Stimulated activated CD8-positive, alpha-beta memory T cell treated with anti-CD3 and anti-CD28 coated beads, Interleukin-15, amount 100 ng/mL, for 48 hours (primary cell): ENCODE results near the gene MGST3.
"Not testable (repeated sequence)": the region's sequence is repeated elsewhere in the genome, so short reads cannot be mapped to it uniquely, and the experiment has no call there.

Experiments
- DNase-seq, 2 donors: peaks; one replicate each; pipeline ENCODE4 v3.0.0-alpha.2; 2020; ENCODE audit warnings: low read depth in 2 of 2

MGST3 gene

GRCh38 chr1:165629151-165629550, 1.9 kb upstream of the MGST3 start:
- DNase-seq, result no peak

DNA sequence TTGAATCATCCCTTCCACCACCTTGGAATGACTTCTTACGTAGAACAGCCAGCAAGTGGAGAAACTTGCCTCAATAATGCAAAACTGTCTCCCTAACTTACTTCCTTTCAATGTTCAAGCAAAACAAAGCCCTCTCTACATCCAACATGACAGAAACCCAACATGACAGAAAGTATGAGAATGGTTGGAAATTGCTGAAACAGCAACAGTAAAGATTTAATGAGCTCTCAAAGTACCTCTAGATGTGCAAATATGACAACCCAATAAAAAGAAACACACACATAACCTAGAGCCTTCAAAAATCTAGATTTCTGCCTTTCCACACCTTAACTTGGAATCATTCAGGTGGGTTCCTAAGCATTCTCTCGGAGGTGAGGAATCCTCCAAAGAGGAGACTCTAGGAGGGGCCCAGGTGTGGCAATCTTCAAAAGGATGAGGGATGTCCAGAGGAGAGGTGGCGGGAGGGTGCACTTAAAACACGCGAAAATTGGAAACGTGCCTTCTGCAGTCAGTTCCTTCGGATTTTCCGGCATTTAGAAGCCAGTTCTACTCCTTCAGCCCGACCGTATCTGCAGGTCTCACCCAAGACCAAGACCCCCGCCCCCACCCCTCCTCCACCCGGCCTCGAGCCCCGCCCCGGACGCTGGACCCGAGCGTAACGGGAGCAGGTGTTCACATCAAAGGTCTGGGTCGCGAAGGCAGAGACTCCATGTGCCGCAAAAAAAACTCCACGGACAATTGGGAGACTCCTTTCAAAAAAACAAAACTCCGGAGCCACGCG, 996 bp upstream of the MGST3 start:
- DNase-seq, result no peak

- DNase-seq, result peak; percentile 41 to 44
Measured at GRCh38 chr1:165631342-165632151, 513 bp downstream of the MGST3 start.

GRCh38 chr1:165632152-165632469, 1.1 kb downstream of the MGST3 start:
- DNase-seq, result no peak

- DNase-seq, result no peak
Measured at GRCh38 chr1:165632491-165632890, 1.5 kb downstream of the MGST3 start.

DNA sequence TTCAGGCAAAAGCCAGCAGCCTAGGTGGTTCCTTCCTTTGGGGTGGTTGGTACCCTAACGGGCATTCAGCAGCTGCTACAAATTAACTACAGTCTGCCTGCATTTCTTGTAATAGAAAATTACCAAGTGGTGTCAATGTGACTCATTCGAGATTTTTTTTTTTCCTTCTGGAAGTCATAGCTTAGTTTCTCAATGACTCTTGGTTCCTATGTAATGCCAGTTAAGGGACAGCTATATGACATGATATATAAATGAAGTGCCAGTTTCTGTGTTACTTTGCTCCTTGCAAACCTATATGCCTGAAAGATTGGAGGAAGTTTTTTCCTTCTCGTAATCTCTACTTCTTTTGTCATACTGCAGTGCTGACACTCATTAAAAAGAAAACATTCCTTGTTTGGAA, 2.6 kb downstream of the MGST3 start:
- DNase-seq, result no peak

DNA sequence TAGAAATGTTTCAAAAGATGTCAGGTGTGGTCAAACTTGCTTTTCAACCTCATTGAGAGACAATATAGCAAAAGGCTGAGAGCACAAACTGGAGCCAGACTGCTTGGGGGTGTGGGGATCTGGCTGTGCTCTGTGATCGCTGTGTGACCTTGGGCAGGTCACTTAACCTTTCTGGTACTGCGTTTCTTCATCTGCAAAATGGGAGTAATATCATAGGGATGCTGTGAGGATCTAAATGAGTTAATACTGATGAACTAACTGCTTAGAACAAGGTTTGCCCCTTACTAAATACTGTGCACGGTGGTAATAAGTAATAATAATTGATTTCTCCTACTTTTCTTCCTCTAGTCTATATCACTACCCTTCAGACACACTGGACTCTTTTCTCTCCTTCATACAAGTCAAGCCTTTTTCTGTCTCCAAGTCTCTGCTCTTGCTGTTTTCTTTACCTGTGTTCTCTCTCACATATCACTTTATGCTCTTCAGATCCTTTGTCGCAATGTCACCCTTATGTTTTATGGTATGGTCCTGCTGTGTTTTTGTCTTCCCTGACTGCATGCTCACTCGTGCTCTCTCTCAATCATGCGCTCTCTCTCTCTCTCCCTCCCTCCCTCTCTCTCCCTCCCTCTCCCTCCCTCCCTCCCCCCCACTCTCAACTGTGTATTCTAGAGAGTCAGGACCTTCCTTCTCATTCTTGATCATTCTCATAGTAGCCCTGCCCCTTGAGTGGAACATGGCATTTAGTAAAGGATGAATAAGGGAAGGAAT, 3.3 kb downstream of the MGST3 start:
- no peak for DNase-seq

DNA sequence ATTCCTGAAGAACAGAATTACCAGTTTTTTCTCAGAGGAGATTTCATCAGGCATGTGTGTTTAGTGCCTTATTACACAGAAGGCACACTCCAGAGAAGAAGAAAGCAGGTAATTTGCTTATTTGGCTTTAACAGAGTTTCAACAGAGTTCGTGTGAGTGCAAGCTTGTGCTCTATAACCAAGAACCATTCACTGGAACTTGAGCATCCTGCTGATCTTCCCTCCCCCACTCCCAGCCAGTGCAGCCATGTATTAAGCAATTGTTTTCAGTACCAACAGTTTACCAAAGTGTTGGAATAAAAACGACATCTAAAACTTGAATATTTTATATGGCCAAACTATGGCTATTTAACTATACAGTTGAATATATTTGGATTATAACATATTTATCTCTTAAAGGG, 4.3 kb downstream of the MGST3 start:
- DNase-seq, result no peak

DNA sequence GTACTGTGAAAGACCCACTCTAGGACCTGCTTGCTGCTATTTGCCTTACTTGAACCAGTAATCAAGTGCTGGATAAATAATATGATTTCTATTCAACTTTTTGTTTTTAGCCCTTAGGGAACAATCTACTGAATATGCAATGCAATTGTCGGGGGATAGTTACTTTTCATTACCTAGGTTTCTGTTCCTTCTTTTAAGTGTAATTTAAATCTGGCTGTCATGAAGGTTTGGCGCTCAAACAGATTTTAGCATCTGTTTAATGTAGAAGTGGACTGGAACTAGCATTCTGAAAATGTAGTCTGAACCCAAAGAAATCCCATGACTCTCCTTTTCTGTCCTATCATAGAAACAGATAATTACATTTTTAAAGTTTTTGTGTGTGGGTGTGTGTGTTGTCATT, 4.8 kb downstream of the MGST3 start:
- no peak for DNase-seq

GRCh38 chr1:165637427-165637826, 6.4 kb downstream of the MGST3 start:
- no peak for DNase-seq

DNA sequence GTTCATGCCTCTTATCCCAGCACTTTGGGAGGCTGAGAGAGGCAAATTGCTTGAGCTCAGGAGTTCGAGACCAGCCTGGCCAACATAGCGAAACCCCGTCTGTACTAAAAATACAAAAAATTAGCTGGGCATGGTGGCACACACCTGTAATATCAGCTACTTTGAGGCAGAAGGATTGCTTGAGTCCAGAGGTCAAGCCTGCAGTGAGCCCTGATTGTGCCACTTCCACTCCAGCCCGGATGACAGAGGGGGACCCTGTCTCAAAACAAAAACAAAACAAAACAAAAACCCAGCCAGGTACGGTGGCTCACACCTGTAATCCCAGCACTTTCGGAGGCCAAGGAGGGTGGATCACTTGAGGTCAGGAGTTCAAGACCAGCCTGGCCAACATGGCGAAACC, 7.2 kb downstream of the MGST3 start:
- not testable (repeated sequence) for DNase-seq

DNA sequence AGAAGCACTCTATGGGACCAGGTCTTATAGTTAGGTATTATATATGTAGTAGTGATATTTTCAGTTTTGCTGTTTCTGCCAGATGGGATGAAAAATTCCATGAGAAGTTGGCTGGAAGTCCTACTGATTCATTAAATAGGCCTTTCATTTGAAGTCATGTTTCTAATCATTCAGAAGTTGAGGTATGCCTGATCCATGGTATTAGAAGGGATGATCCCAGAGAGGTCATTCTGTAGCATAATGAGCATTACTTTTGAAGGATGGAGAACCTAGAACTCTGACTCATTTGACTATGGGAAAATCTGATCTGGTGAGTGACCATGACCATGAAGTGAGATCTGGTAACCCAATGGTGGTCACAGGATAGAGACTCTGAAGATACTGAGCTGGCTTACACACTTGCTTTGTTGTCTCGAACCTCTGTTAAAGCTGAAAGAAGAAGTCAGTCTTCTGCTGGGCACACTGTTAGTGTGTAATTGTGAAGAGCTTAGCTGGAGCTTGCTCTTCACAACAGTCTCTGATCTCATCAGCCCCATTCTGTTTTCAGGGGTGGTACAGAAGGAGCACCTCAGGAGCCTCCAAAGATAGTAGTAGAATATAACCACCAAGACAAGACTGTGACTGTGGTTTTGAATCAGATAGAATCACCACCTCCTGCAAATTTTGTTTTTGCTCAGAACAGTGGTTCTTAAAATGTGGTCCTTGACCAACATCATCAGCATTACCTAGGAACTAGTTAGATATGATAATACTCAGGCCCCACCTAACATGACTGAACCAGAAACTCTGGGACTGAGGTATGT, 9.0 kb downstream of the MGST3 start:
- no peak for DNase-seq

DNA sequence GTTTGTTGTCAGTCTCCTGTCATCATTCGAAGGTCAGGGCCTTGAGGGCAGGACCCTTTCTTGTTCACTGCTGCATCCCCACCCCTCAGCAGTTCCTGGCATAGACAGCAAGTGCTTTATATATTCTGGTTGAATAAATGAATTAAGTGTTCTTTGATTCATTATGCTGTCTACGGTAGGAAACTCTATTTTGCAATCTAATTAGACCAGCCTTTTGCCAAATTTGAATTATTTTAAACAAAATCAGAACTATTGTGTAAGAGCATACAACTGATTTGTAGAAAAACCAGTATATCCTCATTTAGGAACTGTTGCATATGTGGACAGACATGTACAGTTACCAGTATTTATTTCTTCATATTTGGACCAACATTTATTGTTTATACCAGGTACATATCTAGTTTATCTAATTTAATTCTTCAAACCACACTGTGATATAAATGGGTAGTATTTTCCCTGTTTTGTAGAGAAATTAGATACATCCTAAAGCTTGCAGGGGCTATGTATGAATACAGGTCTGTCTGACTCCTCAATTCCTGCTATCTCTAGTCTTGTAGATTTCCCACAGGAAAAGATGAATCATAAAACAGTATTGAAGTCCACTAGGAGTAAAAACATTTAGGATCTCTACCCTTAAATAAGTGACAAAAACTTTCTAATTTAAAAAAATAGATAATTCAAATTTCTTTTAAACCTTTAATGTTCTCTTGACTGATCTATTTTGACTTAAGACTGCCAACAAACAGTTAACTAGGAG, 10.4 kb downstream of the MGST3 start:
- DNase-seq, result no peak

DNA sequence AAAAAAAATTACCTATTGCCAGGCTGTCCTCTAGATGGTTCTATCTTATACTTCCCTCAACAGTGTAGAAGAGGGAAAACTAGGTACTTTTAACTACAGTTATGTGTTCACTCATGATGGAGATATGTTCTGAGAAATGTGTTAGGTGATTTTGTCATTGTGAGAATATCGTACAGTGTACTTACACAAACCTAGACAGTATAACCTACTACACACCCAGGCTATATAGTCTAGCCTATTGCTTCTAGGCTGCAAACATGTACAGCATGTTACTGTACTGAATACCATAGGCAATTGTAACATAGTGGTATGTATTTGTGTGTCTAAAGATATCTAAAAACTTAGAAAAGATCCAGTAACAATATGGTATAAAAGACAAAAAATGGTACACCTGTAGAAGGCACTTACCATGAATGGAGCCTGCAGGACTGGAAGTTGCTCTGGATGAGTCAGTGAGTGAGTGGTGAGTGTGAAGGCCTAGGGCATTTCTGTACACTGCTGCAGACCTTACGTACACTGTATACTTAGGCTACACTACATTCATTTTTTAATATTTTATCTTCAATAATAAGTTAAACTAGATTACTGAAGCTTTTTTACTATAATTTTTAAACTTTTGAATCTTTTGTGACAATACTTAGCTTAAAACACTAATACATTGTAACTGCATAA, 13.2 kb downstream of the MGST3 start:
- DNase-seq, result no peak

- peak in 1 of 2 donors; percentile 17 for DNase-seq
Measured at GRCh38 chr1:165645654-165646366, 14.8 kb downstream of the MGST3 start.

- no peak for DNase-seq
Measured at GRCh38 chr1:165647517-165647916, 16.5 kb downstream of the MGST3 start.

DNA sequence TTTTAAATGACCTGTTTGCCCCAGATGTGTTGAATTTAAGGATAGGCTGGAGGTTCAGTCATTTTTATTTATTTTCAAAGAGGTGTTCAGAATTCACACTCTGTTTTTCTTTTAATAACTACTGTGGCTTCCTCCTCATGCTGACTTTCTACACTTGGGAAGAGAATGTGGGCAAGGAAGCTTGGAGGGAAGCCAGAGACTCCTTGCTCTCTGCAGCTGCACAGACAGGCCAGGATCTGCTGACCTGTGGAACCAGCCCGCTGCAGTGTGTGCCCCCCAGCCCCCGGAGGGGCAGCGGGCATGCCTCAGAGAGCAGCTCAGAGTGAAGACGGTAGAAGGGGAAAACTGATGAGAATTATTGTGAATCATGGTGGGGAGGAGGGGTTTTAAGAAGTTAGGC, 16.9 kb downstream of the MGST3 start:
- DNase-seq, result no peak

DNA sequence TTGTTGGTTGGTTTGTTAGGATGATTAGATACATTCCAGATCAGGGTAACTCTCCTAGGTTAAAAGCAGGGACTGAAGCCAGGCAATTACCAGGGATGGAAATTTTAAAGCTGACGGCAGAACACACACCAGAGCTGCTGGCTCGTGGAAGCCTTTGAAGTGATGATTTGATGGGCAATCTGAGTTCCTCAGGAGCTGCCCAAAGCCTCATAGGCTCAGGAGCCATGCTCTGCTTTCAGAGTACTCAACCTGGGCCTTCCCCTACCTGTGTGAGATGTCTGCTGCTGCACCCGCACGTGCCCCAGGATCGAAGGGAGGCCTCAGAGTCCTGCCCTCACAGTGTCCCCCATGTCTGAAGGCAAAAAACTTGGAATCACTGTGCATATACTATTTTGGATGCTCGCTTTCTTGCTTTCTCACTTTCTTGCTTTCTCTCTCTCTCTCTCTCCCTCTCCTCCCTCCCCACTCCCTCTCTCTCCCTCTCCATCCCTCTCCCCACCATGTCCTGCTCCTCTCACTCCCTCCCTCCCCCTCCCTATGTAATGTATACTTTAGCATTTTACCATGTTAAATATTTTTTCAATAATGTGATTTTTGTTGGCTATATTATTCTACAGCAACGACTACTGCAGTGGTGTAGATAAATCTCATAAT, 18.0 kb downstream of the MGST3 start:
- DNase-seq, result no peak

GRCh38 chr1:165650981-165651625, 20.1 kb downstream of the MGST3 start:
- DNase-seq, result no peak
